Inferior parietal cortex (tissue), 1 donor: ENCODE results near the gene RAB2B.
"Not testable (repeated sequence)": the region's sequence is repeated elsewhere in the genome, so short reads cannot be mapped to it uniquely, and the experiment has no call there.

Experiments
- DNase-seq: peaks from one replicate; pipeline ENCODE4 v3.0.0-alpha.2; 2016; ENCODE audit errors: extremely low spot score

The RAB2B gene

DNA sequence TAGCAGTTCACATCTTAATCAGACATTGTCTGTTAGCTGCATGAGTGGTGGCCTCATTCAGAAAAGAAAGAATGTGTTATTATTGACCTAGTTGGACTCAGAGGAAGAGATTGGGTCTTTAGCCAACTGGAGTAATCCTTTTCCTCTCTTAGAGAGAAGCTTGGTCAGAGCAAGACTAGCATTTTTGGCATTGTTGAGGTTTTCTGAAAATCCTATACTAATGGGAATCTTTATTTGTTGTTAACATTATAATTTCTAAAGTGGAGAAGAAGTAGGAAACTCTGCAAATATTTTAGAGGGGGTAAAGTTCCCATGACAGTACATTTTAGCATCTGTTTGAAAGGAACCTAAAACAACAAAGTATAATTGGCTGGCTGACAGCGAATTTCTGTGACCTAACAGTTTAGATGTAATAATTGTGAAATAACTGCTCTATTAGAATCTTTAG is 9.9 kb upstream of the RAB2B start:
- no peak for DNase-seq

DNA sequence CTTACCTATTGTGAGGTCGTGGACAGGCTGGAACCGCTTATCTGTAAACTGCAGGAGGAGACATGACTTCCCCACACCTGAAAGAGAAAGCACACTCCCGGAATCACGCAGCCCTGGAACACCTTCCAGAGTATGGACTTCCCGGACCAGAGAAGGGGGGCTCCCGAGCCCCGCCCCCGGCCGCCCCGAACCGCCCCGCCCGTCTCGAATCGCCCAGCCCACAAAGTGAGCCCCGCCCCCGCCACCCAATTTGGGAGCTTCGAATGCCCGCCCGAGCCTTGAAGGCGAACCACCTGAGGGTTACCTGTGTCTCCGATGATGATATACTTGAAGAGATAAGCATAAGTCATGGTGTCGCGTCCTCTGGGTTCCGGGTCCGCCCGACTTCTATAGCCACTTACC is 235 bp downstream of the RAB2B start:
- no peak for DNase-seq

DNA sequence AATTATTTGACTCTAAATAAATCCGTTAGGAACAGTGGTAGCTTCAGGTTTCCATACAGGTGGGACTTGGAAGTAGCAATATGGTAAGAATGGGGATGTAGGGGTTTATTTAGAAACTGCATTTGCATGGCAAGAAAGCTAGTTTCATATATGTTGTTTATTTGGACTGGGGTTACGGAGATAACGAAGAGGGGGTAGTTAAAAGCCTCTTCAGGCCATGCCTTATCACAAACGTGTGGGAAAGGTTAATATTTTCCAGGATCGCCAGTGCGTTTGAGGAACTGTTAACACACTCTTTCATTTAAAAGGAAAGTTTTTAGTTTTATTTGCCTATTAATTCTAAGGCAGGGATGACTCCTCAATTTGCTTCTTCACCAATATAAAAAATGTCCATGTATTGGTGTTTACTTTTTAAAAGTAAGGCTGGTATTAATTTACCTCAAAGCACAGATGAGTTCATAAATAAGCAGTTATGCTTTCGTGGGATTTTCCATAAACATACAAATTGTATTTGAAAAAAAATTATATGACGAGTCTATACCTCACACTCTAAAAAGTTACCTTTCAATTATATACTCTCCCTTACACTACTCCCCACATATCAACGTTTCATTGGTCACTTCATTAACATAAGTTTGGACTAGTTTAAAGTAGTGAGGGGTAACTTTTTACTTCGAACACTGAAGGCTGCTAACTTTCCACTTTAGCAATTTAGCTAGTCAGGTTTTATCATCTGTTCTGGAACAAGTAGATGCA is 814 bp downstream of the RAB2B start:
- no peak for DNase-seq

DNA sequence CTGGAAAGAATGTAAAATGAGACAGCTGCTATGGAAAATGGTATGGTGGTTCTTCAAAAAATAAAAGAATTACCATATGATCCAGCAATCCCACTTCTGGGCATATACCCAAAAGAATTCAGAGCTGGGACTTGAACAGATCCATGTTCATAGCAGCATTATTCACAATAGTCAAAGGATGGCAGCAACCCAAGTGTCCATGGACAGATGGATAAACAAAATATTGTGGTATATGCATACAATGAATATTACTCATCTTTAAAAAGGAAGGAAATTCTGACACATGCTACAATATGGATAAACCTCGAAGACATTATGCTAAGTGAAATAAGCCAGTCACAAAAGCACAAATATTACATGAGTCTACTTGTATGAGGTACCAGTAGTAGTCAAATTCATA is 9.1 kb downstream of the RAB2B start:
- no peak for DNase-seq

DNA sequence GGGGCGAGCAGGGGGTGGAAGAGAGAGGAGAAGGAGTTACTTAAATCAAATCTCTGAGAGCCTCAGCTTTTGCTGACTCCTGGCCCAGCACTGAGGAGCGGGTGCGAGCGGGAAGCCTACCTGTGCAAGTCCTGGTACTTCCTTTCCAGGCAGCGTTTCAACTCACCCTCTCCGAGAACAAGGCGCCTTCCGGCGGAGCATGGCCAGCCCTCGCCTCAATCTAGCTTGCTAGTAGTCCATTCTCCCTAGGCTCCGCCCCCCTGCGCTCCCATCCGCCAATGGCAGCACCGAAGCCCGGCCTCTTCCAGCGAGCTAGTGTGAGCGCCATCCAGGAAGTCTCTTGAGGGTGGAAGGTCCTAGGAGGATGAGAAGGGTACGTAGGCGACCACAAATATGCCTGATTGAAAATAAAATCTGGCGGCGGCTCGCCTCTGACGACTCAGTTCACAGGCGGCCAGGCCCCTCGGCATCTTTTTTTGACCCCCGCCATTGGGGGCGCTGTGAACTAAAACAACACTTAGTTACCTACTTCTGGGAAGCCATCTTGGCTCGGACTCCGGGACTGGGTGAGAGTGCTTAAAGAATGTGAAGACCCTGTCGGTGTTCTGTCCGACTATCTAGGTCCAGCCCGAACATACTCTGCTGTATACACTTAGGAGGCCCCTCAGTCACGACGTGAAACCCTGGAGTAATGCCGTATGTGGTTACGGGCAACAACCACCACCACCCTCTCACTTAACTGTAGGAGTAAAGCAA is 20.7 kb downstream of the RAB2B start, which contains the start of gene CHD8:
Gene CHD8, minus strand, starts transcription at position 212 of the 756 bp plus-strand sequence. CDS start 24,480 bp downstream, outside the sequence.
- peak; percentile 99 for DNase-seq

DNA sequence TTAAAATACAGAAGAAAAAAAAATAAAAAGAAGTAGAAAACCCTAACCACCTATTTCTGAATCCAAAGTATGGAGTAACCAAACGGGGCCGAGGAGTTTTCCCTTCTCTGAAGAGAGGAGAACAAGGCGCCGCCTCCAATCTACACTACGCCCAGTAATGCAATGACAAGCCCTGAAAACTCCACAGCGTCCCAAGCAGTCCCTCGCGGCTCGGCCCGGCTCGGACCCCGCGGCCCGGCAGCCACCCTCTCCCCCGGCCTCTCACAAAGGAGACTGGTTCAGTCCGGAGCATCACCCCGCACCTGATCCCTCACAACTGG is 21.2 kb downstream of the RAB2B start:
- no peak for DNase-seq

DNA sequence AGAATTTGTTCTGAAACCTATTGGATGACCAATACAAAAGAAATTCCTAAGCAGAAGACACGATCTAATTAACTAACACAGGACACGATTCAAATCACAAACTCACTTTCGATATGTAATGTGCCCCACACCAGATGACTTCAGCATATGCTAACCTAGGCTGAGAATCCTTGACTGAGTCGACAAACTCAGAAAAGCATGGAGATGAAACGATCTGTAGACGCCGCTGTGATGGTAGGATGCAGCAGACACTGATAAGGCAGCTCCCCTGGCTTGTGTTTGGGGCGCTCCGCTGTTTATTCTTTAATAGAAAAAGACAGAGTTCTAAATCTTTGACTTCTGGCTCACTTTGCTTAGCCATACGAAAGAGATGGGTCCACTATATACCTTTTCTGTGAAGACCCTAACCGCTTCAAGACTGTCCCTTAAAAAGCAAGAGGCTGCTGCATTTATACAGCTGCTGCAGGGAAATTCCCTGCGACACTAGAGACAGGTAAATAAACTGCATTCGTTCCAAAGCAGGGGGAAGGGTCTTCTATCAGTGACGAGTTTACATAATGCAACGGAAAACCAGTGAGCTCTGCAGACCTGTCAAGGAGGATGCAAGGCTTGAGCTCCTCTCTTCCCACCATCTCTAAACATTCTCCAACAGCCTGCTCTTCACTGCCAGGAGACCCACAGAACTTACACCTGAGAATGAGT is 21.8 kb downstream of the RAB2B start:
- DNase-seq, result no peak

DNA sequence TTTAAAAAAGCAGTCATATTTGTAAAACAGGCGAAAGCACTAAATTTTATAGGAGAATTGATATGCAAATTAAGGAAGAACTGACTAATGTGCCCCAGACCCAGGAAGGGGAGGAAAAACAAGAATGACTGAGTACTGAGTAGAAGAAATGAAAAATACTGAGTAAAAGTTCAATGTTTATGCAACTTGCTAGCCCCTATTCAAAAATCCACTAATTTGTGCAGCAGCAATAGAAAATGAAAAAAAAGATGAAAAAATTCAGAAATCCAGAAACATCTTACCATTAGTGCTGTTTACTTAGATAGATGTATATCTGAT is 26.9 kb downstream of the RAB2B start:
- no peak for DNase-seq

DNA sequence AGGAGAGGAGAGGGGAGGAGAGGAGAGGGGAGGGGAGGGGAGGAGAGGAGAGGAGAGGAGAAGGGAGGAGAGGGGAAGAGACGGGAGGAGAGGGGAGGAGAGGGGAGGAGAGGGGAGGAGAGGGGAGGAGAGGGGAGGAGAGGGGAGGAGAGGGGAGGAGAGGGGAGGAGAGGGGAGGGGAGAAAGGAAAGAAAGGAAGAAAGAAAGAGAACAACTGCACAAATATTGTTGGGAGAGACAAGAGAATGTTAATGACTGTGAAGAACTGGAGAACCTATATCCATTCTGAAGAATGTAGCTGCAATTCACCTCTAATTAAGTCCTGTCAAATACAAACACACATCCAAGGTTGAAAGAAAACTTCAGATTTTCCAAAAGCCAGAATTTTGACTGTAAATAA is 34.1 kb downstream of the RAB2B start:
- not testable (repeated sequence) for DNase-seq

DNA sequence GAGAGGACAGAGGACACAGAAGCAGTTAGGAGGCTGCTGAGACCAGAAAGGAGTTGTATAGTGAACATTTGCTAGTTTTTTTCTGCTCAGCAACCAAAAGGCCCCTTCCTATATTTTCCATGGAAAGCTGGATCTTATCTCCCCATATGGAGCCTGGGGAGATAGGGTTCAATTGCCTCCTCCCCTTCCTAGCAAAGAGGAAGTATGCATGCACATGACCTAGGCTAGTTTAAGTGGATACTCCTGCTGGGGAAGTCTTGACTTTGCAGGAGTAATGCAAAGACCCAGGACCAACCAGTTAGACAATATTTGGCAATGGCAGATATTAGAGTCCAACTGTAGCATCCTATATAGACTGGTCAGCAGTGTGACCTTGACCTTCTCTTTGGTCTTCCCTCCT is 35.9 kb downstream of the RAB2B start:
- no peak for DNase-seq

DNA sequence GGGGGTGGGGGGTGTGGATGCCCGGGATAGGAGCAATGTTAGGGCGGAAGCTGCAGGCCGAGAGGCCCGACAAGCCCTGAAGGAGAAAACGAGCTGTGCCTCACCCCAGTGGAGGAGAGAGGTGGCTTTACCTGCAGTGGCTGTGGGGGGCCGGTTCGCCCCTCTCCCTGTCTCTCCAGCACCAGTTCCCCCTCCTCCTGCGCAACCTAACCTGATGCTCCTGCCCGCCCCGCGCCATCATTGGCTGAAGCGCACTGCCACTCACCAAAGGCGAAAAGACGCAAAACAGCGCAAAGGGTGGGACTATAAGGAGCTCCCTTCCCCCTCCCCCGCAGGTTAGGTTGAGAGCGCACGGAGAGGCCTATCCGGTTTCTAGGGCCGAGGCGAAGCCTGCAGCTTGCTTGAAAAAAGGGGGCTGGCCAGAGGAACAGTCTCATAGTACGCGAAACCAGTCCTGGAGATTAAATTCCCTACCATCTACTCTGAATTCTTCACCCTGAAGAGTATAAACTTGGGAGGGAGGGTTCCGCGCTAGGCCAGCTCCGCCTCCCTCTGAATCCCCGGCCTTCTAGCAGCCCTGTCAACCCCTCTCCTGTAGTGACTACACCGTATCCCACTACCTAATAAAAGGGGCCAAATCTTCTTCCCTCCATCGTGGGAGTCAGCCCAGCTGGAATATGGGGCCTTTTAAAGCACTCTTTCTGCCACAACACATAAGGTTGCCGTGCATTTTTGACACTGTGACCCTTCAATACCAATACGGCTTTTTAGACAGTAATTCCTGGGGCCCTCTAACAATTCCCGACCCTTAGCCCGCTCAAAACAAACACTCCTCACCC is 39.5 kb downstream of the RAB2B start:
- peak; percentile 98 for DNase-seq

DNA sequence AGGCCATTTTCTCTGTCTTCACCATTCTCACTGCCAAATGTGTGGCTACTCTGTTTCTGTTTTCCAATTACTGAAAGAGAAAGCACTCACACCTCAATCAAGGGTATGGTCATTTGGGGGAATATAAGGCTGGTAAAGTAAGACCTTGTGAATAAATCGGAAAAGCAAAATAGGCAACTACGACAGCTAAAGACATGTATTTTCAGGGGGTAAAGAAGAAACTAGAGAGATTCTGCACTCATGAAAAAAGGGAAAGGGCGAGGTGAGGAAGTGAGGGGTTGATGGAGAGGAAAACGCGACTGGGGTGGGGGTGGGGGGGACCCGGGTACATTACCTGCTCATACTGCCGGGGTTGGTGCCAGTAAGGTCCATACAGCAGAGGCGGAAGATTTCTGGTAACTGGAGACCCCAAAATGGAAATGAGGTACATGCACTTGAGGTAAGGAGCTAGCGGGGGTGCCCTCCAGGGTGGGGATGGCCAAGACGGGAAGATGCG is 40.1 kb downstream of the RAB2B start:
- peak; percentile 3 for DNase-seq

DNA sequence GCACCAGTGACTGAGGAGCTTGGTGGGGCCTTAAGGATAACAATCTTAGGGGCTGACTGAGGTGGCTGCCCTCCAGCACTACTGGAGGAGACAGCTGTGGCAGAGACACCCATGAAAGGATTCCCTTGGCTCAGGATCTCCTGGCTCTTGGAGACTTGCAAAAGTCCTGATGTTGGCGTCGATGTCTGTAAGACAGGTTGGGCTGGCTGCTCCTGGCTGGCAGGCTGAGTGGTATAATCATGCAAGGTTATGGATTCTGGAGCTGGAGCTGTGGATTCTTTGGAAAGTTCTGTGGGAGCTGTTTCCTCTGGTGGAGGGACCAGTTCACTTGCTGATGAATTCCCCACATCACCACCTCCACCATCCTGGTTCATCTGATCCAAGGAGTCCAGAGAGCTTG is 45.6 kb downstream of the RAB2B start:
- DNase-seq, result no peak

DNA sequence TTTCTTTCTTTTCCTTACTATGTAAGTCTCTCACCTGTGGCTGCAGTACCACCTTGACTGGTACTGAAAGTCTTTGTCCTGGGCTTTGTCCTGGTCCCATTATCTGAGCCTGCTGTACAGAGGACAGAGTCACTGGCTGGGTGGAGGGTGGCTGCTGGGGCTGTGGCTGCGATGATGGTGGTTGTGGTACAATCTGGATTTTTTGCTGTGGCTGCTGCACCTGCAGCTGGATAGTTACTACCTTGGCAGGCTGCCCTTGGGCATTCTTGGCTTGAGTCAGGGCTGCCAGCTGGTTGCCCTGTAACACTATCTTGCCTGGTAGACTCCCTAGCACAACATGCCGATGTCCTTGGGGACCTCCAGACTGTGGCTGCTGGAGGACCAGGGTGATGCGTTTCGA is 47.8 kb downstream of the RAB2B start:
- DNase-seq, result no peak

DNA sequence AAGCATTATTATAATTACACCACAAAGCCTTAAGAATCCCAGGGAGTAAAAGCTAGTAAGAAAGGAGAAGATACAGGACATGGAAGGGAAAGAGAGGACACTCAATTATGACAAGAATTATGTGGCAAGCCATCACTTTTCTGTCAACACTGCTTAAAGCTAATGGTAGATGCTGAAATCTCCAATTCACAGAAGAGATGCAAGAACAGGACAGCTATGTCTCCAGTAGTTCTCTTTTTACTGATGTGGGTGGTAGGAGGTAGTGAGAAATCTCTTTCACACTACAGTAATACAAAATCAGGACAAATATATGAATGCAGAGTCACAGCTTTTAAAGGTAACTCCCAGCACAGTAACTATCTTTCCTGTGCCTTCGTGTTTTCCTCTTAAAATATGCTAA is 50.1 kb downstream of the RAB2B start:
- no peak for DNase-seq

DNA sequence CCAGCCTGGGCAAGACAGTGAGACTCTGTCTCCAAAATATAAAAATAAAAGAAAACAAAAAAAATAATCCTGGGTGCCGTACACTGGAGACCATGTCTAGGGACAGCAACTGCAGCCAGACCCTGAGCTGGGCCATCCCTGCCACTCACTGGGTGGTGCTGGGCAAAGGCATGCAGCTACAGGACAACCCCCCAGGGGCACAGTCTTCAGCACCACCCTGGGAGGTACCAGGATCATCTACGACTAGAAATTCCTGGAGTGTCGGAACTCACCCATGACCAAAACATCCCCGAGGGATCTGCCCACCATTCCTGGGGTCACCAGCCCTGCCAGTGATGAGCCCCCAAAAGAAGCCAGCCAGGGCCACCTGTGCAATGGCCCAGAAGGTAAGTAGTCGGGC is 57.2 kb downstream of the RAB2B start:
- no peak for DNase-seq

DNA sequence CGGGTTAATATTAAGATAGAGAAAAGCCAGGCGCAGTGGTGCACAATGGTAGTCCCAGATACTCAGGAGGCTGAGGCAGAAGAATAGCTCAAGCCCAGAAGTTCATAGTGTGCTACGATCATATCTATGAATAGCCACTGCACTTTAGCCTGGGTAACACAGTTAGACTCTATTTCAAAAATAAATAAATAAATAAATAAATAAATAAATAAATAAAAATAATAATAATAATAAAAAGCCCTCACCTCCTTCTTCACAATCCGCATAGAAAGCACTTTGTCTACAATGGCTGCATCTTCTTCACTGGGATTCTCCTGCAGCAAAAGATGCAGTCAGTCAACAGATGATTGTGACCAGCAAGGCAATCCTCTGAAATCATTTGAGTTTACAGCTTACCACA is 61.4 kb downstream of the RAB2B start:
- no peak for DNase-seq

DNA sequence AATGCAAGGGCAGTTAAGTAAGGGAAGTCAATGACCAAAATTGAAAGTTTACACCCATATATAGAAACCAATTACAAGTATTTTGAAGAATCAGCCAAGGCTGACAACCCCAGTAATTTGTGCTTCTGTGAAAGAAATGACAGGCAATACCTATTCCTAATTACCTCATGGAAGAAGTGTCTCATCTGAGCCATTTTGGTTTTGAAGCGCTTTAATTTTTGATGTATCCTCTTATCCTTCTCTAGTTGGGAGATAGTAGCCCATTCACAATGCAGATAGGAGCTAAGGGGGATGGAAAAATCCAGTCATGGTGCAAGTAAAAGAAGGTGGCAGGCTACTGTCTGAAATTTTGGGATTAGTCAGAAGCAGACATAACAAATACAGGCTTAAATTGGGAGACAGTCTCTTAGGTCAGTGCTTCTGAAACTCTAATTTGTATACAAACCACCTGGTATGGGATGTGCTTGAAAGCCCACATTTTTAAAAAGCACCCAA is 62.6 kb downstream of the RAB2B start:
- DNase-seq, result no peak
